SK-N-SH (cell line): ENCODE results near the gene POLD2. TPM values are rescaled to one million over a fixed set of nuclear protein-coding genes. Genes with fewer than 3 reads are reported as not detected.

Source experiments
- CTCF ChIA-PET: fragments of 300-600, 350-600 bp; formaldehyde crosslinking; extraction: SDS; loops from one replicate; lab custom pipeline; 2021; lab: Yijun Ruan, JAX
- POLR2A ChIA-PET: fragments of 350-600 bp; sonication (Branson Sonifier 250); formaldehyde crosslinking; extraction: SDS; loops from one replicate; lab custom pipeline; 2020; ENCODE audit warnings: antibody characterized with exemption, inconsistent platforms; lab: Yijun Ruan, JAX
- DNase-seq: peaks from one replicate; pipeline ENCODE4 v3.0.0; 2012
- H2AFZ ChIP-seq: fragments of 200-600 bp; sonication (generic); 2 replicates; pipeline ENCODE4 v1.8.1; 2016; ENCODE audit warnings: antibody characterized with exemption, mild to moderate bottlenecking, low read depth
- H3F3A ChIP-seq: fragments of 200-600 bp; sonication (generic); replicated peaks from 2 replicates; pipeline ENCODE3; 2016; ENCODE audit warnings: antibody characterized with exemption, mild to moderate bottlenecking; ENCODE audit not compliant: insufficient read depth
- H3K27ac ChIP-seq, 2 experiments: fragments of 200-500 bp in 1 of 2; fragments of 200-600 bp in 1 of 2; sonication (Bioruptor generic) in 1 of 2; sonication (generic), shearing (Covaris generic) in 1 of 2; 2 replicates each; pipeline versions ENCODE4 v1.5.1 to v1.6.1; 2014 to 2016; ENCODE audit warnings: low read depth in 2 of 2, inconsistent platforms in 1 of 2, low read length in 1 of 2, mild to moderate bottlenecking in 1 of 2, mixed read lengths in 1 of 2
- H3K27me3 ChIP-seq: fragments of 200-600 bp; sonication (generic), shearing (Covaris generic); 2 replicates; pipeline ENCODE4 v1.6.1; 2016; ENCODE audit warnings: mixed run types; ENCODE audit not compliant: insufficient read depth
- H3K36me3 ChIP-seq, 2 experiments: fragments of 200-500 bp in 1 of 2; fragments of 200-600 bp in 1 of 2; sonication (Bioruptor generic) in 1 of 2; sonication (generic) in 1 of 2; replicated peaks in 1 of 2; 2 replicates each; pipeline versions ENCODE3 to v1.5.1; 2014 to 2016; ENCODE audit warnings: low read length in 1 of 2, mild to moderate bottlenecking in 1 of 2; ENCODE audit not compliant: insufficient read depth in 2 of 2, control insufficient read depth in 1 of 2
- H3K4me1 ChIP-seq, 2 experiments: fragments of 200-500 bp in 1 of 2; fragments of 200-600 bp in 1 of 2; sonication (Bioruptor generic) in 1 of 2; sonication (generic), shearing (Covaris generic) in 1 of 2; 2 replicates each; pipeline versions ENCODE4 v1.5.1 to v1.6.1; 2014 to 2016; ENCODE audit warnings: low read depth in 1 of 2, low read length in 1 of 2, mixed run types in 1 of 2; ENCODE audit not compliant: insufficient read depth in 2 of 2, control insufficient read depth in 1 of 2
- H3K4me2 ChIP-seq: fragments of 200-600 bp; sonication (generic), shearing (Covaris generic); 2 replicates; pipeline ENCODE4 v1.6.1; 2017; ENCODE audit warnings: mixed run types
- H3K4me3 ChIP-seq, 2 experiments: fragments of 200-500 bp in 1 of 2; fragments of 200-600 bp in 1 of 2; sonication (Bioruptor generic) in 1 of 2; sonication (generic), shearing (Covaris generic) in 1 of 2; 2 replicates each; pipeline versions ENCODE4 v1.5.1 to v1.8.1; 2014 to 2016; ENCODE audit warnings: low read depth in 2 of 2, inconsistent platforms in 1 of 2, low read length in 1 of 2, mild to moderate bottlenecking in 1 of 2, mixed read lengths in 1 of 2, moderate library complexity in 1 of 2
- H3K79me2 ChIP-seq: fragments of 200-600 bp; sonication (generic); 2 replicates; pipeline ENCODE4 v1.8.1; 2017; ENCODE audit warnings: mild to moderate bottlenecking; ENCODE audit not compliant: insufficient read depth
- H3K9ac ChIP-seq: fragments of 200-600 bp; sonication (generic); 2 replicates; pipeline ENCODE4 v1.6.1; 2017; ENCODE audit warnings: mixed run types
- H3K9me2 ChIP-seq: fragments of 200-600 bp; sonication (generic); 2 replicates; pipeline ENCODE4 v1.6.1; 2017; ENCODE audit warnings: mixed run types
- H3K9me3 ChIP-seq: fragments of 200-600 bp; sonication (generic); 2 replicates; pipeline ENCODE4 v1.6.1; 2017; ENCODE audit warnings: mixed run types, mild to moderate bottlenecking, moderate library complexity
- H4K20me1 ChIP-seq: fragments of 200-600 bp; sonication (generic); 2 replicates; pipeline ENCODE4 v1.6.1; 2017; ENCODE audit warnings: mild to moderate bottlenecking, mixed run types; ENCODE audit not compliant: insufficient read depth
- EP300 ChIP-seq, 2 experiments: IDR thresholded peaks; 2 replicates each; pipeline versions ENCODE4 v1.4.0 to v1.6.1; 2012; ENCODE audit warnings: borderline replicate concordance in 1 of 2, low read depth in 1 of 2, low read length in 1 of 2
- EZH2phosphoT487 ChIP-seq: fragments of 200-600 bp; sonication (generic); IDR thresholded peaks from 2 replicates; pipeline ENCODE4 v1.6.1; 2017; ENCODE audit warnings: low read depth, mixed run types, mild to moderate bottlenecking, antibody characterized with exemption, moderate library complexity, borderline replicate concordance
- FOXM1 ChIP-seq: IDR thresholded peaks from 2 replicates; pipeline ENCODE4 v1.4.0; 2012; ENCODE audit warnings: low read depth, mild to moderate bottlenecking
- GATA2 ChIP-seq: sonication (generic); formaldehyde crosslinking; IDR thresholded peaks from 2 replicates; pipeline ENCODE4 v1.5.0; 2020; ENCODE audit warnings: mild to moderate bottlenecking, missing genetic modification reagents
- JUND ChIP-seq: IDR thresholded peaks from 2 replicates; pipeline ENCODE4 v1.4.0; 2012
- MAX ChIP-seq: IDR thresholded peaks from 2 replicates; pipeline ENCODE4 v1.4.0; 2012; ENCODE audit warnings: low read depth
- MEF2A ChIP-seq: IDR thresholded peaks from 2 replicates; pipeline ENCODE4 v1.4.0; 2012; ENCODE audit warnings: low read depth, borderline replicate concordance
- MXI1 ChIP-seq: IDR thresholded peaks from 2 replicates; pipeline ENCODE4 v1.6.1; 2012; ENCODE audit warnings: mild to moderate bottlenecking, low read depth, low read length, improper control_type of control experiment
- NRF1 ChIP-seq: IDR thresholded peaks from 2 replicates; pipeline ENCODE4 v1.6.1; 2012; ENCODE audit warnings: low read depth, mild to moderate bottlenecking, low read length
- PBX3 ChIP-seq: IDR thresholded peaks from 2 replicates; pipeline ENCODE4; 2012
- POLR2AphosphoS5 ChIP-seq: IDR thresholded peaks from 2 replicates; pipeline ENCODE4 v1.6.1; 2012; ENCODE audit warnings: low read depth, low read length
- RFX5 ChIP-seq: IDR thresholded peaks from 2 replicates; pipeline ENCODE4 v1.6.1; 2012; ENCODE audit warnings: mild to moderate bottlenecking, improper control_type of control experiment, low read length
- RXRA ChIP-seq: IDR thresholded peaks from 2 replicates; pipeline ENCODE4 v1.4.0; 2012; ENCODE audit warnings: low read depth, mild to moderate bottlenecking, borderline replicate concordance
- SMC3 ChIP-seq: IDR thresholded peaks from 2 replicates; pipeline ENCODE4 v1.6.1; 2012; ENCODE audit warnings: low read depth, low read length, improper control_type of control experiment
- YY1 ChIP-seq: IDR thresholded peaks from 2 replicates; pipeline ENCODE4 v1.4.0; 2012; ENCODE audit warnings: low read depth, mild to moderate bottlenecking
- ZBTB33 ChIP-seq: IDR thresholded peaks from 2 replicates; pipeline ENCODE4 v1.4.0; 2012; ENCODE audit warnings: low read depth, borderline replicate concordance
- WGBS: methylation state at CpG from one replicate; pipeline ENCODE4 v1.1.6; 2017; ENCODE audit warnings: low lambda C conversion rate; 5-methylcytosine and 5-hydroxymethylcytosine counted together
- polyA plus RNA-seq, 3 experiments: library from polyadenylated mRNA; depleted of rRNA; stranded (reverse); fragments of >200 nt; gene quantifications; 2 replicates each; pipeline ENCODE4 v1.2.3, GENCODE V29; 2012
- TF ChIP-seq, protein P1 (sequence below): fragments of 150-350 bp; IDR thresholded peaks from 2 replicates; pipeline ENCODE4 v1.6.1; 2016; ENCODE audit warnings: mild to moderate bottlenecking, low read depth, low read length
- TF ChIP-seq, protein P2 (sequence below): IDR thresholded peaks from 2 replicates; pipeline ENCODE4 v1.6.1; 2012; ENCODE audit warnings: mild to moderate bottlenecking, low read depth, low read length, moderate library complexity

Gene POLD2
- polyA plus RNA-seq, 1 of the 3 experiments (the other 2 are of a cell fraction) = 194 TPM

- Histone ChIP-seq H3K4me3 (no peak overlapping the region), H3K9ac (no peak overlapping the region), H3K36me3 (no peaks in the 10 kb centered on the region), H3K27me3 (no peaks in the 10 kb centered on the region), H3F3A (no peaks in the 10 kb centered on the region), H3K9me3 (no peaks in the 10 kb centered on the region), H3K4me1 (peaks cover 0 to 28% of the 10 kb centered on the region in 2 experiments; a peak in 1 of 4 replicates), H4K20me1 (no peaks in the 10 kb centered on the region), H3K9me2 (no peaks in the 10 kb centered on the region), H3K79me2 (no peaks in the 10 kb centered on the region), H2AFZ (no peak overlapping the region), H3K27ac (no peak overlapping the region), H3K4me2 (no peak overlapping the region)
- DNase-seq = no peak
- POLR2A ChIA-PET = no interaction called here
- WGBS = 56% methylated on average over 6 of the region's 8 CpGs
- TF ChIP-seq RXRA = no peak
- no peak for TF ChIP-seq ZBTB33
- no peak for TF ChIP-seq POLR2AphosphoS5
- TF ChIP-seq EZH2phosphoT487 = no peak
- no peak for TF ChIP-seq RFX5
- no peak for TF ChIP-seq NRF1
- TF ChIP-seq, protein P1, sequence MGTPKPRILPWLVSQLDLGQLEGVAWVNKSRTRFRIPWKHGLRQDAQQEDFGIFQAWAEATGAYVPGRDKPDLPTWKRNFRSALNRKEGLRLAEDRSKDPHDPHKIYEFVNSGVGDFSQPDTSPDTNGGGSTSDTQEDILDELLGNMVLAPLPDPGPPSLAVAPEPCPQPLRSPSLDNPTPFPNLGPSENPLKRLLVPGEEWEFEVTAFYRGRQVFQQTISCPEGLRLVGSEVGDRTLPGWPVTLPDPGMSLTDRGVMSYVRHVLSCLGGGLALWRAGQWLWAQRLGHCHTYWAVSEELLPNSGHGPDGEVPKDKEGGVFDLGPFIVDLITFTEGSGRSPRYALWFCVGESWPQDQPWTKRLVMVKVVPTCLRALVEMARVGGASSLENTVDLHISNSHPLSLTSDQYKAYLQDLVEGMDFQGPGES = no peak
- TF ChIP-seq, protein P2, sequence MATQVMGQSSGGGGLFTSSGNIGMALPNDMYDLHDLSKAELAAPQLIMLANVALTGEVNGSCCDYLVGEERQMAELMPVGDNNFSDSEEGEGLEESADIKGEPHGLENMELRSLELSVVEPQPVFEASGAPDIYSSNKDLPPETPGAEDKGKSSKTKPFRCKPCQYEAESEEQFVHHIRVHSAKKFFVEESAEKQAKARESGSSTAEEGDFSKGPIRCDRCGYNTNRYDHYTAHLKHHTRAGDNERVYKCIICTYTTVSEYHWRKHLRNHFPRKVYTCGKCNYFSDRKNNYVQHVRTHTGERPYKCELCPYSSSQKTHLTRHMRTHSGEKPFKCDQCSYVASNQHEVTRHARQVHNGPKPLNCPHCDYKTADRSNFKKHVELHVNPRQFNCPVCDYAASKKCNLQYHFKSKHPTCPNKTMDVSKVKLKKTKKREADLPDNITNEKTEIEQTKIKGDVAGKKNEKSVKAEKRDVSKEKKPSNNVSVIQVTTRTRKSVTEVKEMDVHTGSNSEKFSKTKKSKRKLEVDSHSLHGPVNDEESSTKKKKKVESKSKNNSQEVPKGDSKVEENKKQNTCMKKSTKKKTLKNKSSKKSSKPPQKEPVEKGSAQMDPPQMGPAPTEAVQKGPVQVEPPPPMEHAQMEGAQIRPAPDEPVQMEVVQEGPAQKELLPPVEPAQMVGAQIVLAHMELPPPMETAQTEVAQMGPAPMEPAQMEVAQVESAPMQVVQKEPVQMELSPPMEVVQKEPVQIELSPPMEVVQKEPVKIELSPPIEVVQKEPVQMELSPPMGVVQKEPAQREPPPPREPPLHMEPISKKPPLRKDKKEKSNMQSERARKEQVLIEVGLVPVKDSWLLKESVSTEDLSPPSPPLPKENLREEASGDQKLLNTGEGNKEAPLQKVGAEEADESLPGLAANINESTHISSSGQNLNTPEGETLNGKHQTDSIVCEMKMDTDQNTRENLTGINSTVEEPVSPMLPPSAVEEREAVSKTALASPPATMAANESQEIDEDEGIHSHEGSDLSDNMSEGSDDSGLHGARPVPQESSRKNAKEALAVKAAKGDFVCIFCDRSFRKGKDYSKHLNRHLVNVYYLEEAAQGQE = no peak
- no peak for TF ChIP-seq YY1
- TF ChIP-seq MAX = no peak
- TF ChIP-seq MEF2A = no peak
- no peak for TF ChIP-seq EP300 (IDR thresholded peaks at IDR 0.05; ENCODE audit: borderline replicate concordance in 1 of 2, low read depth in 1 of 2, low read length in 1 of 2)
- no peak for TF ChIP-seq FOXM1
- no peak for TF ChIP-seq PBX3
- TF ChIP-seq GATA2 = no peak
- no peak for TF ChIP-seq MXI1
- TF ChIP-seq SMC3 = no peak
- no peak for TF ChIP-seq JUND
- CTCF ChIA-PET = interaction anchor here (1.6 kb wide), 1 partner anchor 83 kb away, joined by 5 read pairs; no protein-coding TSS in a partner anchor
These were observed 32.1 kb upstream of the POLD2 start for GRCh38 chr7:44155191-44156185.
